ENCODE data around the gene IRF4.

DNA sequence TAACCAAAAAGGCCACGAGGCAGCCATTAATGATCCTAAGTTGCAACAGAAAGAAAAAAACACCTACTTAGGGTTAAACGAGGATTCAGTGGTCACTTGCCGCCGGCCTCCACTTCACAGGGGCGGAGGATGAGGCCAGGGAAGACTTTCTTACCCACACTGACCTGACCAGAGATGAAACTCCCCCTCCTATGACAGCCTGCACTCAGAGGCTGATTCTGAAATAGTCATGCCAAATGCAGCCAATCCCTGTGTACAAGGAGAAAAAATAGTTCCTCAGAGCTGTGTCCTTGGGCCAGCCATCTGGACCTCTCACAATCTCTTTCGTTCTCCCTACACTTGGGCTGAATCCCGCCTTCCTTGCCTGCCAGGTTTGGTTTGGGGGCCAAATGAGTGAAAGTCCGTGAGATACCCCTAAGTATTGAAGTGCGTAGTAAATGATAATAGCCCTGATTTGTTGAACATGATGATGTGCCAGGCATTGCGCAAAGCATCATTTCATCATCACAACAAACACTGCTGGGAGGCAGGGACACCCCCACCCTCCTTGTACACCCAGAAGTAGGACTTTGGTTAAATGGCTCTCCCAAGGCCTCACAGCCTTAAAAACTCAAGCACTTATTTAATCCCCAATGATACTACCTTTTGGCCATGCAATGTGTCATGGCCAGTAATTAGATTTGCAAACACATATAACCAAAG, 3.2 kb upstream of the IRF4 start:
- TF ChIP-seq ZNF114 (tag by site-specific recombination; IDR thresholded peaks at IDR 0.05), result no peak
- TF ChIP-seq, protein P1, sequence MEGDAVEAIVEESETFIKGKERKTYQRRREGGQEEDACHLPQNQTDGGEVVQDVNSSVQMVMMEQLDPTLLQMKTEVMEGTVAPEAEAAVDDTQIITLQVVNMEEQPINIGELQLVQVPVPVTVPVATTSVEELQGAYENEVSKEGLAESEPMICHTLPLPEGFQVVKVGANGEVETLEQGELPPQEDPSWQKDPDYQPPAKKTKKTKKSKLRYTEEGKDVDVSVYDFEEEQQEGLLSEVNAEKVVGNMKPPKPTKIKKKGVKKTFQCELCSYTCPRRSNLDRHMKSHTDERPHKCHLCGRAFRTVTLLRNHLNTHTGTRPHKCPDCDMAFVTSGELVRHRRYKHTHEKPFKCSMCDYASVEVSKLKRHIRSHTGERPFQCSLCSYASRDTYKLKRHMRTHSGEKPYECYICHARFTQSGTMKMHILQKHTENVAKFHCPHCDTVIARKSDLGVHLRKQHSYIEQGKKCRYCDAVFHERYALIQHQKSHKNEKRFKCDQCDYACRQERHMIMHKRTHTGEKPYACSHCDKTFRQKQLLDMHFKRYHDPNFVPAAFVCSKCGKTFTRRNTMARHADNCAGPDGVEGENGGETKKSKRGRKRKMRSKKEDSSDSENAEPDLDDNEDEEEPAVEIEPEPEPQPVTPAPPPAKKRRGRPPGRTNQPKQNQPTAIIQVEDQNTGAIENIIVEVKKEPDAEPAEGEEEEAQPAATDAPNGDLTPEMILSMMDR (tag by site-specific recombination; IDR thresholded peaks at IDR 0.05), result no peak
- TF ChIP-seq, protein P2, sequence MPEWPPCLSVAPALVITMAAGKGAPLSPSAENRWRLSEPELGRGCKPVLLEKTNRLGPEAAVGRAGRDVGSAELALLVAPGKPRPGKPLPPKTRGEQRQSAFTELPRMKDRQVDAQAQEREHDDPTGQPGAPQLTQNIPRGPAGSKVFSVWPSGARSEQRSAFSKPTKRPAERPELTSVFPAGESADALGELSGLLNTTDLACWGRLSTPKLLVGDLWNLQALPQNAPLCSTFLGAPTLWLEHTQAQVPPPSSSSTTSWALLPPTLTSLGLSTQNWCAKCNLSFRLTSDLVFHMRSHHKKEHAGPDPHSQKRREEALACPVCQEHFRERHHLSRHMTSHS (tag by site-specific recombination; IDR thresholded peaks at IDR 0.05), result no peak
- TF ChIP-seq ZNF169 (tag by site-specific recombination; IDR thresholded peaks at IDR 0.05), result no peak
- TF ChIP-seq, protein P3, sequence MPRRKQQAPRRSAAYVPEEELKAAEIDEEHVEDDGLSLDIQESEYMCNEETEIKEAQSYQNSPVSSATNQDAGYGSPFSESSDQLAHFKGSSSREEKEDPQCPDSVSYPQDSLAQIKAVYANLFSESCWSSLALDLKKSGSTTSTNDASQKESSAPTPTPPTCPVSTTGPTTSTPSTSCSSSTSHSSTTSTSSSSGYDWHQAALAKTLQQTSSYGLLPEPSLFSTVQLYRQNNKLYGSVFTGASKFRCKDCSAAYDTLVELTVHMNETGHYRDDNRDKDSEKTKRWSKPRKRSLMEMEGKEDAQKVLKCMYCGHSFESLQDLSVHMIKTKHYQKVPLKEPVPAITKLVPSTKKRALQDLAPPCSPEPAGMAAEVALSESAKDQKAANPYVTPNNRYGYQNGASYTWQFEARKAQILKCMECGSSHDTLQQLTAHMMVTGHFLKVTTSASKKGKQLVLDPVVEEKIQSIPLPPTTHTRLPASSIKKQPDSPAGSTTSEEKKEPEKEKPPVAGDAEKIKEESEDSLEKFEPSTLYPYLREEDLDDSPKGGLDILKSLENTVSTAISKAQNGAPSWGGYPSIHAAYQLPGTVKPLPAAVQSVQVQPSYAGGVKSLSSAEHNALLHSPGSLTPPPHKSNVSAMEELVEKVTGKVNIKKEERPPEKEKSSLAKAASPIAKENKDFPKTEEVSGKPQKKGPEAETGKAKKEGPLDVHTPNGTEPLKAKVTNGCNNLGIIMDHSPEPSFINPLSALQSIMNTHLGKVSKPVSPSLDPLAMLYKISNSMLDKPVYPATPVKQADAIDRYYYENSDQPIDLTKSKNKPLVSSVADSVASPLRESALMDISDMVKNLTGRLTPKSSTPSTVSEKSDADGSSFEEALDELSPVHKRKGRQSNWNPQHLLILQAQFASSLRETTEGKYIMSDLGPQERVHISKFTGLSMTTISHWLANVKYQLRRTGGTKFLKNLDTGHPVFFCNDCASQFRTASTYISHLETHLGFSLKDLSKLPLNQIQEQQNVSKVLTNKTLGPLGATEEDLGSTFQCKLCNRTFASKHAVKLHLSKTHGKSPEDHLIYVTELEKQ (tag by site-specific recombination; IDR thresholded peaks at IDR 0.05; ENCODE audit: borderline replicate concordance), result no peak
- TF ChIP-seq, protein P4, sequence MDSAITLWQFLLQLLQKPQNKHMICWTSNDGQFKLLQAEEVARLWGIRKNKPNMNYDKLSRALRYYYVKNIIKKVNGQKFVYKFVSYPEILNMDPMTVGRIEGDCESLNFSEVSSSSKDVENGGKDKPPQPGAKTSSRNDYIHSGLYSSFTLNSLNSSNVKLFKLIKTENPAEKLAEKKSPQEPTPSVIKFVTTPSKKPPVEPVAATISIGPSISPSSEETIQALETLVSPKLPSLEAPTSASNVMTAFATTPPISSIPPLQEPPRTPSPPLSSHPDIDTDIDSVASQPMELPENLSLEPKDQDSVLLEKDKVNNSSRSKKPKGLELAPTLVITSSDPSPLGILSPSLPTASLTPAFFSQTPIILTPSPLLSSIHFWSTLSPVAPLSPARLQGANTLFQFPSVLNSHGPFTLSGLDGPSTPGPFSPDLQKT (IDR thresholded peaks at IDR 0.05; ENCODE audit: borderline replicate concordance, low read depth, low read length), result no peak
- no peak for TF ChIP-seq ZNF146 (tag by site-specific recombination; IDR thresholded peaks at IDR 0.05)
- TF ChIP-seq, protein P5, sequence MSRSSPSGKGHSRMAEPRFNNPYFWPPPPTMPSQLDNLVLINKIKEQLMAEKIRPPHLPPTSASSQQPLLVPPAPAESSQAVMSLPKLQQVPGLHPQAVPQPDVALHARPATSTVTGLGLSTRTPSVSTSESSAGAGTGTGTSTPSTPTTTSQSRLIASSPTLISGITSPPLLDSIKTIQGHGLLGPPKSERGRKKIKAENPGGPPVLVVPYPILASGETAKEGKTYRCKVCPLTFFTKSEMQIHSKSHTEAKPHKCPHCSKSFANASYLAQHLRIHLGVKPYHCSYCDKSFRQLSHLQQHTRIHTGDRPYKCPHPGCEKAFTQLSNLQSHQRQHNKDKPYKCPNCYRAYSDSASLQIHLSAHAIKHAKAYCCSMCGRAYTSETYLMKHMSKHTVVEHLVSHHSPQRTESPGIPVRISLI (tag by site-specific recombination; IDR thresholded peaks at IDR 0.05), result no peak
- TF ChIP-seq, protein P6, sequence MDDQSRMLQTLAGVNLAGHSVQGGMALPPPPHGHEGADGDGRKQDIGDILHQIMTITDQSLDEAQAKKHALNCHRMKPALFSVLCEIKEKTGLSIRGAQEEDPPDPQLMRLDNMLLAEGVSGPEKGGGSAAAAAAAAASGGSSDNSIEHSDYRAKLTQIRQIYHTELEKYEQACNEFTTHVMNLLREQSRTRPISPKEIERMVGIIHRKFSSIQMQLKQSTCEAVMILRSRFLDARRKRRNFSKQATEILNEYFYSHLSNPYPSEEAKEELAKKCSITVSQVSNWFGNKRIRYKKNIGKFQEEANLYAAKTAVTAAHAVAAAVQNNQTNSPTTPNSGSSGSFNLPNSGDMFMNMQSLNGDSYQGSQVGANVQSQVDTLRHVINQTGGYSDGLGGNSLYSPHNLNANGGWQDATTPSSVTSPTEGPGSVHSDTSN (CRISPR knock-in tag; IDR thresholded peaks at IDR 0.05), result no peak
- TF ChIP-seq, protein P7, sequence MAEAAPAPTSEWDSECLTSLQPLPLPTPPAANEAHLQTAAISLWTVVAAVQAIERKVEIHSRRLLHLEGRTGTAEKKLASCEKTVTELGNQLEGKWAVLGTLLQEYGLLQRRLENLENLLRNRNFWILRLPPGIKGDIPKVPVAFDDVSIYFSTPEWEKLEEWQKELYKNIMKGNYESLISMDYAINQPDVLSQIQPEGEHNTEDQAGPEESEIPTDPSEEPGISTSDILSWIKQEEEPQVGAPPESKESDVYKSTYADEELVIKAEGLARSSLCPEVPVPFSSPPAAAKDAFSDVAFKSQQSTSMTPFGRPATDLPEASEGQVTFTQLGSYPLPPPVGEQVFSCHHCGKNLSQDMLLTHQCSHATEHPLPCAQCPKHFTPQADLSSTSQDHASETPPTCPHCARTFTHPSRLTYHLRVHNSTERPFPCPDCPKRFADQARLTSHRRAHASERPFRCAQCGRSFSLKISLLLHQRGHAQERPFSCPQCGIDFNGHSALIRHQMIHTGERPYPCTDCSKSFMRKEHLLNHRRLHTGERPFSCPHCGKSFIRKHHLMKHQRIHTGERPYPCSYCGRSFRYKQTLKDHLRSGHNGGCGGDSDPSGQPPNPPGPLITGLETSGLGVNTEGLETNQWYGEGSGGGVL (tag by site-specific recombination; IDR thresholded peaks at IDR 0.05), result no peak
- no peak for TF ChIP-seq ZNF830 (tag by site-specific recombination; IDR thresholded peaks at IDR 0.05; ENCODE audit: low read depth)
- no peak for TF ChIP-seq ZNF311 (tag by site-specific recombination; IDR thresholded peaks at IDR 0.05; ENCODE audit: borderline replicate concordance)
- no peak for TF ChIP-seq ZNF549 (tag by site-specific recombination; IDR thresholded peaks at IDR 0.05)
